Measurements from ENCODE around the gene CCDC170.
"Not testable (repeated sequence)": the region's sequence is repeated elsewhere in the genome, so short reads cannot be mapped to it uniquely, and the experiment has no call there.

CCDC170 gene

GRCh38 chr6:151493804-151494234 lies at the start of gene CCDC170:
Gene CCDC170 (plus strand): TSS chr6:151494017. CDS start chr6:151494129, 112 bp downstream.
- Histone ChIP-seq H3K4me3 (ENCODE audit: low read depth, low read length) (peak within 1 kb of the TSS; percentile 89), H3K79me2 (ENCODE audit: control insufficient read depth, insufficient read depth, low read length, unreplicated experiment) (no peaks in the 10 kb centered on the region), H3K27ac (ENCODE audit: low read depth, low read length) (peak within 1 kb of the TSS; percentile 19; the same call in 1 of the 2 replicates), H3K4me1 (ENCODE audit: control insufficient read depth, insufficient read depth, low read length, unreplicated experiment) (peaks cover 5% of the 10 kb centered on the region), H3K27me3 (ENCODE audit: insufficient read depth, low read length) (no peaks in the 10 kb centered on the region), H2AFZ (ENCODE audit: low read length, unreplicated experiment) (peak within 1 kb of the TSS; percentile 98), H3K36me3 (ENCODE audit: insufficient read depth, low read length) (no peaks in the 10 kb centered on the region)

- peaks cover 41% of the 10 kb centered on the region for H3K4me1 ChIP-seq (ENCODE audit: control insufficient read depth, insufficient read depth, low read length, unreplicated experiment)
These were observed 48.3 kb upstream of the CCDC170 start for GRCh38 chr6:151445482-151445881.

GRCh38 chr6:151447237-151447636 lies 46.6 kb upstream of the CCDC170 start:
- Histone ChIP-seq H3K27ac (ENCODE audit: low read depth, low read length) (peak overlapping the region; percentile 98), H2AFZ (ENCODE audit: low read length, unreplicated experiment) (no peak overlapping the region), H3K36me3 (ENCODE audit: insufficient read depth, low read length) (peaks cover 6% of the 10 kb centered on the region; the same call in 1 of the 2 replicates), H3K27me3 (ENCODE audit: insufficient read depth, low read length) (no peaks in the 10 kb centered on the region), H3K4me1 (ENCODE audit: control insufficient read depth, insufficient read depth, low read length, unreplicated experiment) (peaks cover 25% of the 10 kb centered on the region), H3K4me3 (ENCODE audit: low read depth, low read length) (no peak overlapping the region), H3K79me2 (ENCODE audit: control insufficient read depth, insufficient read depth, low read length, unreplicated experiment) (peaks cover 61% of the 10 kb centered on the region)

More at GRCh38 chr6:151445482-151445881, 48.3 kb upstream of the CCDC170 start:
- Histone ChIP-seq H3K4me3 (ENCODE audit: low read depth, low read length) (no peak overlapping the region; the same call in 1 of the 2 replicates), H3K79me2 (ENCODE audit: control insufficient read depth, insufficient read depth, low read length, unreplicated experiment) (peaks cover 66% of the 10 kb centered on the region), H3K27ac (ENCODE audit: low read depth, low read length) (peak overlapping the region; percentile 98), H3K36me3 (ENCODE audit: insufficient read depth, low read length) (peaks cover 6% of the 10 kb centered on the region; the same call in 1 of the 2 replicates), H3K27me3 (ENCODE audit: insufficient read depth, low read length) (no peaks in the 10 kb centered on the region), H2AFZ (ENCODE audit: low read length, unreplicated experiment) (no peak overlapping the region)

- Histone ChIP-seq H2AFZ (ENCODE audit: low read length, unreplicated experiment) (no peak overlapping the region), H3K4me1 (ENCODE audit: control insufficient read depth, insufficient read depth, low read length, unreplicated experiment) (peaks cover 27% of the 10 kb centered on the region), H3K27me3 (ENCODE audit: insufficient read depth, low read length) (no peaks in the 10 kb centered on the region), H3K36me3 (ENCODE audit: insufficient read depth, low read length) (peaks cover 6% of the 10 kb centered on the region; the same call in 1 of the 2 replicates), H3K4me3 (ENCODE audit: low read depth, low read length) (no peak overlapping the region), H3K27ac (ENCODE audit: low read depth, low read length) (no peak overlapping the region; the same call in 1 of the 2 replicates), H3K79me2 (ENCODE audit: control insufficient read depth, insufficient read depth, low read length, unreplicated experiment) (peaks cover 59% of the 10 kb centered on the region)
These were observed 45.2 kb upstream of the CCDC170 start for GRCh38 chr6:151448623-151449022.

- H3K4me3 ChIP-seq (ENCODE audit: low read depth, low read length): peak overlapping the region; percentile 99
- H3K27me3 ChIP-seq (ENCODE audit: insufficient read depth, low read length); H3K36me3 ChIP-seq (ENCODE audit: insufficient read depth, low read length): not testable (repeated sequence)
- H3K27ac ChIP-seq (ENCODE audit: low read depth, low read length): peak overlapping the region; percentile 71
- peaks cover 56% of the 10 kb centered on the region for H3K79me2 ChIP-seq (ENCODE audit: control insufficient read depth, insufficient read depth, low read length, unreplicated experiment)
- H3K4me1 ChIP-seq (ENCODE audit: control insufficient read depth, insufficient read depth, low read length, unreplicated experiment): peaks cover 21% of the 10 kb centered on the region
- H2AFZ ChIP-seq (ENCODE audit: low read length, unreplicated experiment): peak overlapping the region; percentile 96
These were observed 42.9 kb upstream of the CCDC170 start for GRCh38 chr6:151450928-151451327.

GRCh38 chr6:151451417-151451949 lies 42.3 kb upstream of the CCDC170 start:
- Histone ChIP-seq H3K27me3 (ENCODE audit: insufficient read depth, low read length) (no peaks in the 10 kb centered on the region), H3K27ac (ENCODE audit: low read depth, low read length) (peak overlapping the region; percentile 71), H3K4me1 (ENCODE audit: control insufficient read depth, insufficient read depth, low read length, unreplicated experiment) (peaks cover 17% of the 10 kb centered on the region), H2AFZ (ENCODE audit: low read length, unreplicated experiment) (peak overlapping the region; percentile 96), H3K4me3 (ENCODE audit: low read depth, low read length) (peak overlapping the region; percentile 99), H3K36me3 (ENCODE audit: insufficient read depth, low read length) (peaks cover 3% of the 10 kb centered on the region; the same call in 1 of the 2 replicates), H3K79me2 (ENCODE audit: control insufficient read depth, insufficient read depth, low read length, unreplicated experiment) (peaks cover 61% of the 10 kb centered on the region)

- peaks cover 15% of the 10 kb centered on the region for H3K4me1 ChIP-seq (ENCODE audit: control insufficient read depth, insufficient read depth, low read length, unreplicated experiment)
- H2AFZ ChIP-seq (ENCODE audit: low read length, unreplicated experiment): peak within 1 kb of the TSS; percentile 96
- H3K27ac ChIP-seq (ENCODE audit: low read depth, low read length): peak within 1 kb of the TSS; percentile 72
- H3K4me3 ChIP-seq (ENCODE audit: low read depth, low read length): peak within 1 kb of the TSS; percentile 99
- peaks cover 3% of the 10 kb centered on the region; the same call in 1 of the 2 replicates for H3K36me3 ChIP-seq (ENCODE audit: insufficient read depth, low read length)
- H3K27me3 ChIP-seq (ENCODE audit: insufficient read depth, low read length): no peaks in the 10 kb centered on the region
- peaks cover 64% of the 10 kb centered on the region for H3K79me2 ChIP-seq (ENCODE audit: control insufficient read depth, insufficient read depth, low read length, unreplicated experiment)
These were observed 41.7 kb upstream of the CCDC170 start, which contains the start of gene RMND1 for GRCh38 chr6:151451950-151452749. Gene RMND1 (minus strand): TSS chr6:151452126. CDS start chr6:151445811, 6,315 bp downstream.

GRCh38 chr6:151452750-151453427 lies 40.9 kb upstream of the CCDC170 start:
- Histone ChIP-seq H3K27ac (ENCODE audit: low read depth, low read length) (peak overlapping the region; percentile 72), H3K27me3 (ENCODE audit: insufficient read depth, low read length) (no peaks in the 10 kb centered on the region), H3K79me2 (ENCODE audit: control insufficient read depth, insufficient read depth, low read length, unreplicated experiment) (peaks cover 61% of the 10 kb centered on the region), H2AFZ (ENCODE audit: low read length, unreplicated experiment) (peak overlapping the region; percentile 65), H3K4me3 (ENCODE audit: low read depth, low read length) (peak overlapping the region; percentile 99), H3K4me1 (ENCODE audit: control insufficient read depth, insufficient read depth, low read length, unreplicated experiment) (peaks cover 15% of the 10 kb centered on the region), H3K36me3 (ENCODE audit: insufficient read depth, low read length) (peaks cover 6% of the 10 kb centered on the region; the same call in 1 of the 2 replicates)

- not testable (repeated sequence) for H3K27ac ChIP-seq (ENCODE audit: low read depth, low read length); H3K27me3 ChIP-seq (ENCODE audit: insufficient read depth, low read length); H2AFZ ChIP-seq (ENCODE audit: low read length, unreplicated experiment); H3K4me3 ChIP-seq (ENCODE audit: low read depth, low read length)
- Histone ChIP-seq H3K4me1 (ENCODE audit: control insufficient read depth, insufficient read depth, low read length, unreplicated experiment) (peaks cover 15% of the 10 kb centered on the region), H3K79me2 (ENCODE audit: control insufficient read depth, insufficient read depth, low read length, unreplicated experiment) (peaks cover 49% of the 10 kb centered on the region), H3K36me3 (ENCODE audit: insufficient read depth, low read length) (peaks cover 24% of the 10 kb centered on the region)
These were observed 37.9 kb upstream of the CCDC170 start for GRCh38 chr6:151455751-151456398.

GRCh38 chr6:151461673-151462072 lies 32.1 kb upstream of the CCDC170 start:
- no peak overlapping the region for H3K4me3 ChIP-seq (ENCODE audit: low read depth, low read length)
- peaks cover 30% of the 10 kb centered on the region for H3K36me3 ChIP-seq (ENCODE audit: insufficient read depth, low read length)
- peaks cover 8% of the 10 kb centered on the region for H3K79me2 ChIP-seq (ENCODE audit: control insufficient read depth, insufficient read depth, low read length, unreplicated experiment)
- no peak overlapping the region for H3K27ac ChIP-seq (ENCODE audit: low read depth, low read length)
- H2AFZ ChIP-seq (ENCODE audit: low read length, unreplicated experiment): no peak overlapping the region
- no peaks in the 10 kb centered on the region for H3K27me3 ChIP-seq (ENCODE audit: insufficient read depth, low read length)
- H3K4me1 ChIP-seq (ENCODE audit: control insufficient read depth, insufficient read depth, low read length, unreplicated experiment): no peaks in the 10 kb centered on the region

All from ACC112 (cell line).